Measurements from ENCODE around the gene FANCE. TPM values are rescaled to one million over a fixed set of nuclear protein-coding genes. Genes with fewer than 3 reads are reported as not detected.

The FANCE gene
- polyA plus RNA-seq, 1 experiment, result 11.7 TPM

DNA sequence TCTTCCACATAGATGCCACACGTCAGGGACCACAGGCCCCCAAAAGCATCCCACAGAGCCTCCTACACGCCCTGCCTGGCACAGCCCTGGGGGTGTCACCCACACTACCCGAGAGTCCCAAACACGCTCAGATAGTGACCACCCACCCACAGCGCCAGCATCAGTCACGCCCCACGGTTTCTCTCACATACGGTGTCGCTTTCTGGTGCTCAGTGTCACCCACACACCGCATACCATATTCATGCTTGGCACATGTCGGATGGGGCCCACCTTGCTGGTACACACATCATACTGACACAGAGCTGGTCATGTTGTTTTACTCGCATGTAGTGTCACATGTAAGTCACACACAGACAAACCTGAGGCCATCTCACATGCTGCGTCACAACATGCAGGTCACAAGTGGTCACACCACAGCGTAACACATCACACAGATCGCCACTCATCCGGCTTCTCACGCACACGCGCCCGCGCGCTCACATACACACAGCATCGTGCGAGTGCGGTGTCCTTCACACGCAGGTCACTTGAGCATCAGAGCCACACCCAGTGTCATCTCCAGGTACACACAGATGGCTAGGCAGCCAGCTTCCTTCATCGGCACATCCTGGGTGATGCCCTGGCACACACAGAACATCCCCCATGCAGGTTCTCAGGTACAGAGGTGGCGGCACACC, 41.3 kb downstream of the FANCE start:
- H3K27me3 ChIP-seq (ENCODE audit: control insufficient read depth, insufficient read depth, low read length), result no peaks in the 10 kb centered on the region
- CTCF ChIA-PET, result no interaction called here
- TF ChIP-seq, protein P1, sequence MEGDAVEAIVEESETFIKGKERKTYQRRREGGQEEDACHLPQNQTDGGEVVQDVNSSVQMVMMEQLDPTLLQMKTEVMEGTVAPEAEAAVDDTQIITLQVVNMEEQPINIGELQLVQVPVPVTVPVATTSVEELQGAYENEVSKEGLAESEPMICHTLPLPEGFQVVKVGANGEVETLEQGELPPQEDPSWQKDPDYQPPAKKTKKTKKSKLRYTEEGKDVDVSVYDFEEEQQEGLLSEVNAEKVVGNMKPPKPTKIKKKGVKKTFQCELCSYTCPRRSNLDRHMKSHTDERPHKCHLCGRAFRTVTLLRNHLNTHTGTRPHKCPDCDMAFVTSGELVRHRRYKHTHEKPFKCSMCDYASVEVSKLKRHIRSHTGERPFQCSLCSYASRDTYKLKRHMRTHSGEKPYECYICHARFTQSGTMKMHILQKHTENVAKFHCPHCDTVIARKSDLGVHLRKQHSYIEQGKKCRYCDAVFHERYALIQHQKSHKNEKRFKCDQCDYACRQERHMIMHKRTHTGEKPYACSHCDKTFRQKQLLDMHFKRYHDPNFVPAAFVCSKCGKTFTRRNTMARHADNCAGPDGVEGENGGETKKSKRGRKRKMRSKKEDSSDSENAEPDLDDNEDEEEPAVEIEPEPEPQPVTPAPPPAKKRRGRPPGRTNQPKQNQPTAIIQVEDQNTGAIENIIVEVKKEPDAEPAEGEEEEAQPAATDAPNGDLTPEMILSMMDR (IDR thresholded peaks at IDR 0.05; ENCODE audit: insufficient read depth, low read depth, low read length), result no peak
- POLR2A ChIA-PET, result no interaction called here
- peaks cover 1% of the 10 kb centered on the region; the same call in 1 of the 2 replicates for H3K36me3 ChIP-seq (ENCODE audit: control insufficient read depth, insufficient read depth, low read length)
- DNase-seq (ENCODE audit: low read depth), result no peak
- no peak overlapping the region for H3K4me3 ChIP-seq (ENCODE audit: low read depth, low read length)

DNA sequence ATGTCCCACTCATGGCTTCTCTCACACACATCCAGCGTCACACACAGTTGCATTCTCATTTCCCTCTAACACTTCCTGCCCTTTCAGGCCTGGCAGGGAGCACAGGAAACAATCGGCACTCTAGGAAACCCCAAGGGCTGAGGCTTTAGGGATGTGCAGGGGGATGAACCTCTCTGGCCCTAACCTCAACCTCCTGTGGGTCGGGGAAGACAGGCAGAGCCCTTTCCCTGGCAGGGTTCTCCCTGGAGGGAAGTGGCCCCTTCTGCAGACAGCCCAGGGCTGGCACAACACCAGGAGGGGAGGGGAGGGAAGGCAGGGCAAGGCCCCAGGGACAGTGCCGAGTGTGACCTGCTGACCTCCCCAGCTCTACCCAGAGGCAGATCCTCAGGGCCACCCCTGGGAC, 42.0 kb downstream of the FANCE start:
- peak overlapping the region; percentile 72 for H3K4me3 ChIP-seq (ENCODE audit: low read depth, low read length)
- no peak for DNase-seq (ENCODE audit: low read depth)
- H3K36me3 ChIP-seq (ENCODE audit: control insufficient read depth, insufficient read depth, low read length), result peaks cover 1% of the 10 kb centered on the region; the same call in 1 of the 2 replicates
- TF ChIP-seq, protein P1 (IDR thresholded peaks at IDR 0.05; ENCODE audit: insufficient read depth, low read depth, low read length), result no peak
- ChIA-PET POLR2A (no interaction called here), CTCF (no interaction called here)
- no peaks in the 10 kb centered on the region for H3K27me3 ChIP-seq (ENCODE audit: control insufficient read depth, insufficient read depth, low read length)

DNA sequence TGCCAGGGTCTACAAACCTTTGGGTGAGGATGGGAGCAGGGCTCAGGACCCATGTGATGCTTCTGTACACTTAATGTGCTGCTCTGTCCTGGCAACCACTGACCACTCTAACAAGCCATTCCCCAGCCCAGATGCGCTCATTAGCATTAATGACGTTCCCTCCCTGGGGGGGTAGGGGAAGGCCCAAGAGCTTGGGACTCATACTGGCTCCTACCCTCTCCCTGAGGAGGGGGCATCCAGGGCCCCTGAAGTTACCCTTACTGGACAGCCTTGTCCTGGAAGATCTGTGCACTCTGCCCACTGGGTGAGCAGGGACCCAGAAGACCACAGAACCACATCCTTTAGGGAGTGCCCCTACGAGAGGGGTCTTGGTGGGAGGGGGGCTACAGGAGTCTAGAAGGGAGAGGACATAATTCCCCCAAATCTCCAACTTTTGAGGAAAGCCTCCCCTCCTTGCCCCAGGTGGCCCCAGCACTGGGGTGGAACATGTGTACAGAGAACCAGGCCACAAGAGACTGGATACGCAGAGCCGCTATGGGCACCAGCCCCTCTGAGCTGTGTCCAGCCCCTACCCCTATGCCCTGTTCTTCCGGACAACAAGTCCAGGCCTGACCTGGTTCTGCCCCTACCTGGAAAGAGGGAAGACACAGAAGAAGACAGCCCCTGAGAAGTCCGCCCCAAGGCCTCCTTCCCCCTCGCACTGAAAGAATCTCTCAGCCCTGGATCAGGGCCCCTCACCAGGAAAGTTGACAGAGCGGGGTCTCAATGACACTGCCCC, 43.3 kb downstream of the FANCE start:
- no peak for DNase-seq (ENCODE audit: low read depth)
- Histone ChIP-seq H3K27me3 (ENCODE audit: control insufficient read depth, insufficient read depth, low read length) (no peaks in the 10 kb centered on the region), H3K4me3 (ENCODE audit: low read depth, low read length) (peak overlapping the region; percentile 72), H3K36me3 (ENCODE audit: control insufficient read depth, insufficient read depth, low read length) (peaks cover 1% of the 10 kb centered on the region; the same call in 1 of the 2 replicates)
- ChIA-PET CTCF (interaction anchor here (0.6 to 1.5 kb wide), 5 partner anchors 18 to 177 kb away, joined by 3 to 5 read pairs (median 3); no protein-coding TSS in a partner anchor), POLR2A (no interaction called here)
- TF ChIP-seq, protein P1 (IDR thresholded peaks at IDR 0.05; ENCODE audit: insufficient read depth, low read depth, low read length), result no peak

DNA sequence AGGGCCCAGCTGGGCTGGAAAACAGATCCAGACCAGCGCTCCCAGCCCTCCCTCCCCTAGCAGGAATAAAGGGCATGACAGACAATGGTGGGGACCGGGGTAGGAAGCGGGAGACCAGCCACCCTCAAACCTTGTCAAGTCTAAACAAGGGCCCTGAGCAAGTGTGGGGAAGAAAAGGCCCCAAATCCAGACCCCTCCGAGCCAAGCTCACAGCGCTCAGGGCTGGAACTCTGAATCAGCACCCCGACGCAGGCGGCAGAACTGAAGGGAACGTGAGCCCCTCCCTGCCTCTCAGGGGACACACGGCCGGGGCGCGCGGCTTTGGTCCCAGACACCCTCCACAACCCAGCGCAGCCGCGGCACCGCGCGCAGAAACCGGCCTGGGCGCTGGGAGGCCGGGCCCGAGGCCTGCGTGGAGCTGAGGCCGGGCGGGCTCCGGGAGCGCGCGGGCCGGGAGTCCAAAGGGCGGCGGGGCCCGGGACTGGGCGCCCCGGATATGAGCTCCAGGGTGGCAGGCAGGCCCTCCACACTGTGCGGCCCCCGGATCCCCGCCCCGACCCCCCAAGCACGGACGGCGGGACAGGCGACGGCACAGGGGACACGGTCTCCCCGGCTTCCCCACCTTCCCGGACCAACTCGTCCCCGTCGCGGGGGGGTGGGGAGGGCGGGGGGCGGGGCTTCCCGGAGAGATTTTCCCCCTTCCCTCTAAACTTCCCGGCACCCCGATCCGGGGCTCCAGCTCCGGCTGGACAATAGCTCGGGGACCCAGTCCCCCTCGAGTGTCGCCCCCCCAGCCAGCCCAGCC, 44.1 kb downstream of the FANCE start:
- Histone ChIP-seq H3K27me3 (ENCODE audit: control insufficient read depth, insufficient read depth, low read length) (no peaks in the 10 kb centered on the region), H3K36me3 (ENCODE audit: control insufficient read depth, insufficient read depth, low read length) (peaks cover 1% of the 10 kb centered on the region; the same call in 1 of the 2 replicates), H3K4me3 (ENCODE audit: low read depth, low read length) (peak overlapping the region; percentile 72)
- ChIA-PET CTCF (interaction anchor here (0.6 to 1.5 kb wide), 7 partner anchors 10 to 168 kb away, joined by 3 to 5 read pairs (median 3); no protein-coding TSS in a partner anchor), POLR2A (interaction anchor here (0.6 to 0.7 kb wide), 4 partner anchors 24 to 1035 kb away, joined by 3 to 4 read pairs (median 4); no protein-coding TSS in a partner anchor)
- no peak for DNase-seq (ENCODE audit: low read depth)
- TF ChIP-seq, protein P1 (IDR thresholded peaks at IDR 0.05; ENCODE audit: insufficient read depth, low read depth, low read length), result peak; percentile 11; the same call in 1 of the 2 replicates

Data from BJ (cell line).